ENCODE results near the gene KRTAP10-8.

DNA sequence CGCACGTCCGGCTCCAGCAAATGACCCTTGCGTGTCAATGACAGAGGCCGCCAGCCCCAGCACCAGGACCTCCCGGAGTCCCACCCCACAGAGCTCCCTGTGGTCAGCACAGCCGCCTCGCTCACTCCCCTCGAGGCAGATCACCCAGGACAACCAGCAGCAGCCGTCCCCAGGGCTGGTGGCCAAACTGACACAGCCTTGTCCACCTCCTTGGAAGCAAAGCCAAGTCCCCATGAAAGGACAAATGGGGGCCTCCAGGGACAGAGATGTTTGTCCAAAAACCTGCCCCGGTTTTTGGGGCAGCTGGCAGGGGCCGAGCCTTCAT lies 27.4 kb downstream of the KRTAP10-8 start:
- TF ChIP-seq, protein P1, sequence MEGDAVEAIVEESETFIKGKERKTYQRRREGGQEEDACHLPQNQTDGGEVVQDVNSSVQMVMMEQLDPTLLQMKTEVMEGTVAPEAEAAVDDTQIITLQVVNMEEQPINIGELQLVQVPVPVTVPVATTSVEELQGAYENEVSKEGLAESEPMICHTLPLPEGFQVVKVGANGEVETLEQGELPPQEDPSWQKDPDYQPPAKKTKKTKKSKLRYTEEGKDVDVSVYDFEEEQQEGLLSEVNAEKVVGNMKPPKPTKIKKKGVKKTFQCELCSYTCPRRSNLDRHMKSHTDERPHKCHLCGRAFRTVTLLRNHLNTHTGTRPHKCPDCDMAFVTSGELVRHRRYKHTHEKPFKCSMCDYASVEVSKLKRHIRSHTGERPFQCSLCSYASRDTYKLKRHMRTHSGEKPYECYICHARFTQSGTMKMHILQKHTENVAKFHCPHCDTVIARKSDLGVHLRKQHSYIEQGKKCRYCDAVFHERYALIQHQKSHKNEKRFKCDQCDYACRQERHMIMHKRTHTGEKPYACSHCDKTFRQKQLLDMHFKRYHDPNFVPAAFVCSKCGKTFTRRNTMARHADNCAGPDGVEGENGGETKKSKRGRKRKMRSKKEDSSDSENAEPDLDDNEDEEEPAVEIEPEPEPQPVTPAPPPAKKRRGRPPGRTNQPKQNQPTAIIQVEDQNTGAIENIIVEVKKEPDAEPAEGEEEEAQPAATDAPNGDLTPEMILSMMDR (IDR thresholded peaks at IDR 0.05), result no peak
- no peak for TF ChIP-seq POLR2A (IDR thresholded peaks at IDR 0.05)
